ENCODE results near the gene ZNF263. TPM values are rescaled to one million over a fixed set of nuclear protein-coding genes. Genes with fewer than 3 reads are reported as not detected.

ZNF263 gene
- total RNA-seq, 2 donors from 2014 or later = 25.3 to 31.6 TPM

DNA sequence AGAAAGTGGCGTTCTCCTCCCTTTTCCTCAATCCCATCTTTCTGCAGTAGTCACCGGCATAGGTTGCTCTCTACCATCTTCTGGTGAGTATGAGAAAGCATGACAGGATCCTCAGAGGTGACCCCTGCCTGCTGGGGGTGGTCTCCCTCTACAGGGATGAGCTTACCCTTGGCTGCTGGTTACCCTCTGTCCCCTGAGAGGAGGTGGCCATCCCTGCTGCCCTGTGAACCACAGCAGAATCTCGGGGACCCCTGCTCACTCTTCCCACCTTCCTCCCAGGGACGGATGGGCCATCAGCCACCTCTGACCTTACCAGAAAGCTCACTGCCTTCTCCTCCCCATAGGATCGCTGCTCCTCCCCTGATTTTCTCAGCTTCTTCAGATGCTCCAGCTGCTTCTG lies 34.7 kb upstream of the ZNF263 start:
- H3K27me3 ChIP-seq (ENCODE audit: control insufficient read depth, insufficient read depth, low read length, poor library complexity, severe bottlenecking) = peaks cover 11% of the 10 kb centered on the region
- H3K4me1 ChIP-seq (ENCODE audit: control insufficient read depth, insufficient read depth, low read length) = no peaks in the 10 kb centered on the region
- no peaks in the 10 kb centered on the region for H3K36me3 ChIP-seq (ENCODE audit: control insufficient read depth, insufficient read depth, low read length)
- no peak overlapping the region for H3K4me3 Mint-ChIP-seq
- no peak overlapping the region for H3K9ac ChIP-seq (ENCODE audit: extremely low read depth, low read length, poor library complexity, severe bottlenecking)
- no peak for DNase-seq
- no peak overlapping the region for H3K27ac Mint-ChIP-seq
- 81 to 83% methylated on average over 2 to 5 of the region's 5 CpGs for WGBS, 2 experiments (ENCODE audit: insufficient coverage in 1 of 2, insufficient read length in 1 of 2)
- TF ChIP-seq, protein P1, sequence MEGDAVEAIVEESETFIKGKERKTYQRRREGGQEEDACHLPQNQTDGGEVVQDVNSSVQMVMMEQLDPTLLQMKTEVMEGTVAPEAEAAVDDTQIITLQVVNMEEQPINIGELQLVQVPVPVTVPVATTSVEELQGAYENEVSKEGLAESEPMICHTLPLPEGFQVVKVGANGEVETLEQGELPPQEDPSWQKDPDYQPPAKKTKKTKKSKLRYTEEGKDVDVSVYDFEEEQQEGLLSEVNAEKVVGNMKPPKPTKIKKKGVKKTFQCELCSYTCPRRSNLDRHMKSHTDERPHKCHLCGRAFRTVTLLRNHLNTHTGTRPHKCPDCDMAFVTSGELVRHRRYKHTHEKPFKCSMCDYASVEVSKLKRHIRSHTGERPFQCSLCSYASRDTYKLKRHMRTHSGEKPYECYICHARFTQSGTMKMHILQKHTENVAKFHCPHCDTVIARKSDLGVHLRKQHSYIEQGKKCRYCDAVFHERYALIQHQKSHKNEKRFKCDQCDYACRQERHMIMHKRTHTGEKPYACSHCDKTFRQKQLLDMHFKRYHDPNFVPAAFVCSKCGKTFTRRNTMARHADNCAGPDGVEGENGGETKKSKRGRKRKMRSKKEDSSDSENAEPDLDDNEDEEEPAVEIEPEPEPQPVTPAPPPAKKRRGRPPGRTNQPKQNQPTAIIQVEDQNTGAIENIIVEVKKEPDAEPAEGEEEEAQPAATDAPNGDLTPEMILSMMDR (conservative IDR thresholded peaks at IDR 0.05) = no peak
- no peak overlapping the region for H3K27ac ChIP-seq (ENCODE audit: low read depth, low read length)
- peaks cover 9% of the 10 kb centered on the region for H3K9me3 Mint-ChIP-seq
- no peak overlapping the region for H3K4me3 ChIP-seq (ENCODE audit: low read length)
- H3K36me3 Mint-ChIP-seq (ENCODE audit: low read depth) = no peaks in the 10 kb centered on the region
- peaks cover 32% of the 10 kb centered on the region for H3K27me3 Mint-ChIP-seq (ENCODE audit: insufficient read depth)
- no peaks in the 10 kb centered on the region for H3K9me3 ChIP-seq (ENCODE audit: control insufficient read depth, low read length)
- no peaks in the 10 kb centered on the region for H3K4me1 Mint-ChIP-seq

DNA sequence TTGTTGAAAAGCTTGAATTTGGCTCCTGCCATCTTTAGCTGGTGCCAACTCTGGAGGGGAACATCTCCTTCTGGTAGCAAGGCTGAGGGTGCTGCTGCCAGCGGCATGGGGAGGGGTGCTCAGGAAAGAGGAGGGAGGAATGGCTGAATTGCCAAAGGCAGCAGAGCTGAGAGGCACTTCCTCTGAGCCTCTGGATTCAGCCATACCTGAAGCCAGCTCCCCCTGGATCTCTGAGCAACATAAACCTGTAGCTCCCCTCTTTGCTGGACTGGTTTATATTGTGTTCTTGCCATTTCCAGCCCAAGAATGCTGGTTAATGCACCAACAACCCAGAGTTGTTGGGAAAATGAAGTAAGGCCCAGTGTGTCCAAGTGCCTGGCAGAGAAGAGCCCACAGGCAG lies 34.3 kb upstream of the ZNF263 start:
- Histone ChIP-seq H3K9me3 (ENCODE audit: control insufficient read depth, low read length) (no peaks in the 10 kb centered on the region), H3K9ac (ENCODE audit: extremely low read depth, low read length, poor library complexity, severe bottlenecking) (no peak overlapping the region), H3K27me3 (ENCODE audit: control insufficient read depth, insufficient read depth, low read length, poor library complexity, severe bottlenecking) (peaks cover 11% of the 10 kb centered on the region), H3K27ac (ENCODE audit: low read depth, low read length) (no peak overlapping the region), H3K36me3 (ENCODE audit: control insufficient read depth, insufficient read depth, low read length) (no peaks in the 10 kb centered on the region), H3K4me1 (ENCODE audit: control insufficient read depth, insufficient read depth, low read length) (no peaks in the 10 kb centered on the region), H3K4me3 (ENCODE audit: low read length) (no peak overlapping the region)
- WGBS, 2 experiments (ENCODE audit: insufficient coverage in 1 of 2, insufficient read length in 1 of 2) = 88% methylated on average over 1 of the region's 1 CpG; no CpG with 5 or more reads in 1 of the 2 experiments
- TF ChIP-seq, protein P1 (conservative IDR thresholded peaks at IDR 0.05) = no peak
- H3K9me3 Mint-ChIP-seq = peaks cover 9% of the 10 kb centered on the region
- no peak overlapping the region for H3K27ac Mint-ChIP-seq
- no peak overlapping the region for H3K4me3 Mint-ChIP-seq
- no peak for DNase-seq
- H3K4me1 Mint-ChIP-seq = no peaks in the 10 kb centered on the region
- no peaks in the 10 kb centered on the region for H3K36me3 Mint-ChIP-seq (ENCODE audit: low read depth)
- H3K27me3 Mint-ChIP-seq (ENCODE audit: insufficient read depth) = peaks cover 30% of the 10 kb centered on the region

DNA sequence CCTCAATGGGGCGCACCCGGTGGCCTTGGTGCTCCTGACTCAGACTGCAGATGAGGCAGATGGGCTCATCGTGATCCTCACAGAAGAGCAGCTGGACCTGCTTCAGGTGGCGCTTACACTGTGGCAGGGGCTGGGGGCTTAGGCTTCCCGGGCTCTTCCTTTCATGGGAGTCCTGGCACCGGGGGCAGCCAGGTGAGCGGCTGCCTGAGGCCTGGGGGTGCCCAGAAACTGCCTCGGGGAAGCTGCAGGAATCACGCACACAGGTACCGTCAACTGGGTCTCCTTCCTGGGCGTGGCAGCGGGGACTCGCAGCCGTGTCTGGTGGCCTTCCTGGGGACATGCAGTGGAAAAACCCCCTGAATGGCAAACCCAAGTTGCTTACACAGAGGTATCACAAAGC lies 33.8 kb upstream of the ZNF263 start:
- Mint-ChIP-seq H3K4me3 (no peak overlapping the region), H3K36me3 (ENCODE audit: low read depth) (no peaks in the 10 kb centered on the region), H3K4me1 (no peaks in the 10 kb centered on the region), H3K27me3 (ENCODE audit: insufficient read depth) (peaks cover 26% of the 10 kb centered on the region), H3K27ac (no peak overlapping the region), H3K9me3 (peaks cover 9% of the 10 kb centered on the region)
- 84 to 91% methylated on average over 9 to 14 of the region's 14 CpGs for WGBS, 2 experiments (ENCODE audit: insufficient coverage in 1 of 2, insufficient read length in 1 of 2)
- Histone ChIP-seq H3K36me3 (ENCODE audit: control insufficient read depth, insufficient read depth, low read length) (no peaks in the 10 kb centered on the region), H3K9me3 (ENCODE audit: control insufficient read depth, low read length) (no peaks in the 10 kb centered on the region), H3K4me3 (ENCODE audit: low read length) (no peak overlapping the region), H3K27me3 (ENCODE audit: control insufficient read depth, insufficient read depth, low read length, poor library complexity, severe bottlenecking) (peaks cover 11% of the 10 kb centered on the region), H3K27ac (ENCODE audit: low read depth, low read length) (no peak overlapping the region), H3K9ac (ENCODE audit: extremely low read depth, low read length, poor library complexity, severe bottlenecking) (no peak overlapping the region), H3K4me1 (ENCODE audit: control insufficient read depth, insufficient read depth, low read length) (no peaks in the 10 kb centered on the region)
- TF ChIP-seq, protein P1 (conservative IDR thresholded peaks at IDR 0.05) = no peak
- DNase-seq = no peak

Data from endodermal cell (in vitro differentiated cells).